HG03135 (cell line): ENCODE data around the gene ZPBP2.

ENCODE experiments used
- ATAC-seq: cut with Tn5 transposase; IDR thresholded peaks from one replicate; pipeline ENCODE4 v1.9.1; 2021; ENCODE audit warnings: mild to moderate bottlenecking, moderate library complexity; ENCODE audit not compliant: unreplicated experiment

The ZPBP2 gene

DNA sequence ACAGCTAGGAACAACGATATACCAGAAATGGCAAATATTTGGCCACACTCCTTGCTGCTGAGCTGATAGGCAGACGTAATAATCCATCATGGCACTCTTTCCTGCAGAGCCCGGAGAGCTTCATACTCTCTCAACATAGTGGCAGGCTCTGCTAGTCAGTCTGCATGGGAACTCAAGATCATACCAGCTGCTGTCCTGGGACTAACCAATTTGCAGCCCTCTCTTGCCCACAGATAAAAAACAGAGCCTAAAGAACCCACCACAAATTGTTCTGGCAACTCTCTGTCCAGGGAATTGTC is 36.9 kb downstream of the ZPBP2 start:
- ATAC-seq = no peak

DNA sequence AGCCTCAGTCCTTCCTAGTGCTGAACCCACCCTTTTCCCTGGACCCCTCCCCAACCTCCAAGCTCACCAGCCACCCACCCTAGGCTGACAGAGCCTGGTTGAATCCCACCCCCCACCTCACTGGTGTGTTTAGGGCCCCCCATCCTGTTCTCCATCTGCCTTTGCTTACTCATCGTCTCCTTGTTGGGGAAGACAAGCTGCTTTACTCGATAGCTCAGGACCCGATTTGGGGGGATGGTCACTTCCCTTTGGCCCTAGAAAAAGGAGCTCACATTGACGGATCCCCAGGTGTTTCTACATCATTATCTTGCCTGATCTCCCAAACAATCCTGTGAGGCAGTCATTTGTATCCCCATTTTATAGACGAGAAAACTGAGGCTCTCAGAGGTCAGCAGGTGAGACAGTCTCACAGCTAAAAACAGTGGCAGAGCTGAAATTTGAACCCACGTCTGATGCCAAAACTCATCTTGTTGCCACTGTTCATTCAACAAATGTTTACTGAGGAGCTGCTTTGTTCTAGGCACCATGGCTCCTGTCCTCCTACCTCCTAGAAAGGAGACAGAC is 40.9 kb downstream of the ZPBP2 start:
- ATAC-seq = no peak

DNA sequence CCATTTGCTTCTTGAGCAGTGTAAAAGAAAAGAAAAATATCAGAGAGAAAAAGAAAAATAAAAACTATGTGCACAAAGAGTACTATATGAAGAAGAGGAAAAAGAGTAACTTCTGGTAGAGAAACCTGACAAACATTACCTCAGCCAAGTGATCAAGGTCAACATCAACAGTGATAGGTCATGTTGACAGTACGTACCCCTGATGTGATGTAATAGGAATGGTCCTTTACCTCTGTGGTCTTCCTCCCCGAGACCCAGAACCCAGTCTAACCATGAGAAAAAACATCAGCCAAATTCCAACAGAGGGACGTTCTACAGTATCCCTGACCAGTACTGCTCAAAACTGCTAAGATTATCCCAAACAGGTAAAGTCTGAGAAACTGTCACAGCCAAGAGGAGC is 46.0 kb downstream of the ZPBP2 start:
- ATAC-seq = no peak

DNA sequence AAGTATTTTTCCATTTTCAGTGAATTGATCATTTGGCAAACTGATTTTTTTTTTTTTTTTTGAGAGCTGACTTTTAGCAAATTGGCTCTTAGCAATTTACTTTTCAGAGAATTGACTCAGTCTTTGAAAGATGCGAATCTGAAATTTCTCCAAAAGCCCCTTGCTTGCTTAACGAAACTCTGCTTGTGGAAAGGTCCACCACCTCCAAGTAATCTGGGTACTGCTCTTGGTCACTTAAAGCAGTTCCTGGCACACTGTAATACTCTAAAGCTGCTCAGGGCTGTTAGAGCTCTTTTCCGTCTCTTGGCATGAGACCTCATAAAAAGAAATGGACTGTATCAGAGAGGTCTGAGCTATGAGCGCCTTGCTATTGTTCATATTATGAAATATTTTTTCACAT is 47.6 kb downstream of the ZPBP2 start:
- ATAC-seq = no peak

DNA sequence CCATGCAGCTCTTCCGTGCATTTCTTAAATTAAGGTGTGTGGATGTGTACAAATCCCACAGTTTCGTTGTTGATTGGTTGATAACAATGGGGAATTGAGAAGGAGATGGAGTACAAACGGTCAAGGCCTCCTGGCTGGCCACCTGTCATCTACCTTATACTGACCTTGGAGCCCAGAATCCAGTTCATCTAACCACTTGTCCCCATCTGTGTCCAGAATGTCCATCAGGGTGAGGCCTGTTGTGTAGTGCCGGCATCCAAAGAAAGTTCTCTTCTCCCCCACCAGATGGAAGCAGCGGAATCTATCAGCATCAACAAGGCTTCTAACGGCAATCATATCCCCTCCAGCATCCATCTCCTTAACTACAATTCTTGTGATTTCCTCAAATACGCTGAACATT is 48.9 kb downstream of the ZPBP2 start:
- ATAC-seq = no peak

DNA sequence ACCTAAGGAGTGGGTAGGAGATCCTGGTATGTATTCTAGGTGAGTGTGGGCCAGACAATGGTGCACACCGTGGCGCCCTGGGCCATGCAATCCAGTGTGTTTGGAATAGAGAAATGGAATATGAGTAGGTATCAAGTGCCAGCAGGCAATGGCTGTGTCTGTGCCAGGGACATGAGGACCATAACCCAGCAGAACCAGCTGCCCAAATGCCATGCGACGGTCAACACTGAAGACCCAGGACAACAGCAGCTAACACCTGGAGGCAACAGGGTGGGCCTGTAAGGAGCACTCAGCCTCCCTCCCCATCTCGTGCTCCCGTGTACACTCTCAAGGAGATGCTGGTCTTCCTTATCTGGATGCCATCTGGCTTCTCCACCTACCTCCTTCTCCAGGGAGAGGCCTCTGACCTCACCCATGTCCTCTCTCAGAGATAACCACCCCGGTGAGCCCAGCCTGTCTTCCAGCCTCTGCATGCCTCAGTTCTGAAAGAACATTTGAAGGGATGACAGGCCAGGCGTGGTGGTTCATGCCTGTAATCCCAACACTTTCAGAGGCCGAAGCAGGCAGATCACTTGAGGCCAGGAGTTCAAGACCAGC is 51.2 kb downstream of the ZPBP2 start:
- ATAC-seq = no peak

DNA sequence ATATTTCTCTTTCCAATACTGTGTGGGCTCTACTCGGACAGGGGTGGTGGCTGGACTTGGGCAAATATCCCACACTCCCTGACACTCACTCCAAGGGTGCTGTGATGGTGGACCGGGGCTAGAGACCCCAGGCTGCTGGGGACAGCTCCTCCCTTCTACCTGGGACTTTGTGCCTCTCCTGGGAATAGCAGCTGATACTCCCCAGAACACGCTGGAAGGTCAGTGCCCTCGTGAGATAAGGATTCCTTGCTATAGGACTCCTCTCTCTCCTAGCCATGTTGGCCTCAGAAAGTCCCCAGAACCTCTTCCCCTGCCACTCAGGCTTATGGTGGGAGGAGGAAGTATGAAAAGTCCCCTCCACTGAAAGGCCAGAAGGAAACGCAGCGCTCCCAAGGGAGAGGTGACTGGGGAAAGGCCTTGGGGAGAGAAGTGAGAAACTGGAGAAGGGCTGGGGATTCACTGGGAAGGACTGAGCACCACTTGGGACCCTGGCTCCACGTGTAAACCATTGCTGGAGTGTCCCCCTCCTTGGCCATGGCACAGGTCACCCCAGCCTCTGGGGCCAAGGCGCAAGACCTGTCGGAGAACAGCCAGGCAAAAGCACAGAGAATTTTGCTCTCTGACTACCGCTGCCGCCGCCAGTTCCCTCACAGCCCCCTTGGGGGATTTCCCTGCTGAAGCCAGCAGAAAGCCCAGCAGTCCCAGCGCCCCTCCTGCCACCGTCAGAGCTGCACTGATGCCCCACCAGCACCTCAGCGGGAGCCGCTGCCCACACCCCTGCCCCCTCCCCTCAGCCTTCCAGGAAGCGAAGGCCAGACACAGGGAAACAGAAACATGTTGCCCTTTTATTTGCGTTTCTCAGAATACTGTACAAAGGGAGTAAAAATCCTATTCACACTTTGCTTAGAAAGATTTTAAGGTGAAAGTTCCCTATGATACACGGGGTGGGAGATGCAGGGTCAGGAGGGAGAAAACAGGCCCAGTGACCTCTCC is 52.5 kb downstream of the ZPBP2 start:
- no peak for ATAC-seq

DNA sequence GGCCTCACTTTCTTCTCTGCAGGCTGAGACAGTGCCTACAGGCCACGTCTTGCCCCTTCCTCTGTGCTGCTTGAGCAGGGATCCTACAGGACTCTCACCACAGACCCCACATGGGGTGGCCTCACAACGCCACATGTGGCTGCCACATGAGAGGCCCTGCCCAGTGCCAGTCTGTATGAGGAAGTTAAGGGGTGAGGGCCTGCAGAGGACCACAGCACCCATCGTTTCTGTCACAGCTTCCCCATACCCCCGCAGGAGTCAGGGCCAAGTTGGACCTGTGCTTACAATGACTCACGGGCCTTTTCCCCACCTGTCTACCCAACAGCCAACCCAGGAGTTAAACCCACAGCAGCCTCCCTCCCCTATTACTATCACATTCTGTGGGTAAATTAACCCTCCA is 53.3 kb downstream of the ZPBP2 start:
- no peak for ATAC-seq

DNA sequence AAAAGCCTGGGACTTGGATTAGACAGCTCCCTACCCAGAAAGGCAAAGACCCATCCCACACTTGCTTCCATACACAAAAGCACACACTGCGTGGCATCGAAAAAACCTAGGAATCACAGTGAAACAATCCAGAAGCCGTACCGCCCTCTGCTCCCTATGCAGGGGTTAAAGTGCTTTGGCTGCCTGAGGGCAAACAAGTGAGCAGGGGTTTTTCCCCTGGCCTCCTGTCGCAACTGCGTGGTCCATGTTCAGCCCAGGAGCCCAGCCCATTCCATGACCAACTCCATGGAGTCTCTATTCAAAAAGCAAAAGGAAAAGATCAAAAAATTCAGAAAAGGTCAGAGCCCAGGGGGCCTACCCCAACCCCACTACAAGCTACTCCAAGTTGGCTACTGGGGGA is 54.0 kb downstream of the ZPBP2 start:
- no peak for ATAC-seq

DNA sequence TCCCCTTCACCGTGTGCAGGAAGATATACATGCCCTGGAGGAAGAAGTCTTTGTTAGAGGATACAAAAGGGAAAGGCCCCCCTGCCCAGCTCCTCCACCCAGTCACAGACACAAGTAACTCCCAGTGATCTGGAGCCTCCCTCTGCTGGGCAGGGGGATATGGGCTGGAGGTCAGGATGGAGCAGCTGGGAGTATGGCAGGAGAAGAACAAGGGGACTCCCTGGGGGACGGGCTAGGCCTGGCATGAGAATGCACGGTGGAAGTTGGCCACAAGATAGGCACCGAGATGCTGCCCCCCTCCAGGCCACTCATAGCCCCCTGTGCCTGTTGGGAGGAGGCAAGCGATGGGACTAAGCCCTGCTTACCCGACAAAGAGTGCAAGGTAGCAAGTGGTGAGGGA is 55.2 kb downstream of the ZPBP2 start:
- ATAC-seq = no peak

DNA sequence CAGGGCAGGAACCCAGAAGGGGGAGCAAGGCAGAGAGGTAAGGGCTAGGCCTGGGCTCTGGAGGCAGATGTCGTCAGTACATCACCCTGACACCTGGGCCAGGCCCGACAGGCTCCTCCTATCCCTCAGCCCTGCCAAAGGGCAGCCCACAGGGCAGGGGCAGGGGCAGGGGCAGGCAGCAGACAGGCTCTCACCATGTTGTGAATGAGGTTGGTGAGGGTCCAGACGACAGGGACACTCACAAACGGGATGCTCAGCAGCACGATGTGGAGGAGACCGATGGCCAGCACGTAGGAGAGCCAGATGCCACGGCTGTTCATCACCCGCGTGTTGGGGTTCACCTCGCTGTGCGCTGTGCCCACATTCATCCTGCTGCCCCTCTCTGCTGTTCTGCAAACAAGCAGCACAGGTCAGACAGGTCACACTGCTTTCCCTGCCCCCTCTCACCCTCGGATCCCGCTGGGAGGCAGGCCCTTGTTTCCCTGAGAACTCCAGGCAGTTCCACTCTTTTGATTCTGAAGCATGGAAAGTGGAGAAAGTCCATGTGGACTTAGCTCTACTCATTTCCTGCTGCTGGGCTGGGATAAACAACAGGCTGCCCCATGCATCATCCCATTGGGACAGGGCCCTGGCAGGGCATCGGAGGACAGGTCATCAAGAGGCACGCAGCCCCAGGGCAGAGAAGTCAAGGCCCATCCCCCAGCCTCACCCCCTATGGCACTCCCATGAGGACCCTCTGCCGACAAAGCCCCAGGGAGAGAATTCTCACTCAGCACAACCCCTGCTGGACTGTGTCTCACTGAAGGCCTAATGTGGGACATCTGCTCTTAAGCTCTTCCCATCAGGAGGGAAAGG is 56.1 kb downstream of the ZPBP2 start:
- ATAC-seq = no peak

DNA sequence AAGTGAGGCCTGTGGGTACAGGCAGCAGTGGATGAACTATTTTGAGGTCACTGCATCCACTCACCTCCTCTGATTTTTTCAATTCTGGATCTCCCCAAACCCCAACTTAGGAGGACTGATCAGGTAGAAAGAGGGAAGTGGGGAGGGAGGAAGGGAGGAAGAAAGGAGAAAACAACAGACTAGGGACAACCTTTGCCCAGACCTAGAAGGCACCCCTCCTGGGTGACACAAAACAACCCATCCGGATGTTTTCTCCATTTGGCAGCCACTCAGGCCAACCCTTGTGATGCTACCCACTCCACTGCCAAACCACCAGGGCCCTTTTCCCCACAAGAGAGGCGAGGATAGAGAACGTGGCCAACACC is 56.7 kb downstream of the ZPBP2 start:
- no peak for ATAC-seq

DNA sequence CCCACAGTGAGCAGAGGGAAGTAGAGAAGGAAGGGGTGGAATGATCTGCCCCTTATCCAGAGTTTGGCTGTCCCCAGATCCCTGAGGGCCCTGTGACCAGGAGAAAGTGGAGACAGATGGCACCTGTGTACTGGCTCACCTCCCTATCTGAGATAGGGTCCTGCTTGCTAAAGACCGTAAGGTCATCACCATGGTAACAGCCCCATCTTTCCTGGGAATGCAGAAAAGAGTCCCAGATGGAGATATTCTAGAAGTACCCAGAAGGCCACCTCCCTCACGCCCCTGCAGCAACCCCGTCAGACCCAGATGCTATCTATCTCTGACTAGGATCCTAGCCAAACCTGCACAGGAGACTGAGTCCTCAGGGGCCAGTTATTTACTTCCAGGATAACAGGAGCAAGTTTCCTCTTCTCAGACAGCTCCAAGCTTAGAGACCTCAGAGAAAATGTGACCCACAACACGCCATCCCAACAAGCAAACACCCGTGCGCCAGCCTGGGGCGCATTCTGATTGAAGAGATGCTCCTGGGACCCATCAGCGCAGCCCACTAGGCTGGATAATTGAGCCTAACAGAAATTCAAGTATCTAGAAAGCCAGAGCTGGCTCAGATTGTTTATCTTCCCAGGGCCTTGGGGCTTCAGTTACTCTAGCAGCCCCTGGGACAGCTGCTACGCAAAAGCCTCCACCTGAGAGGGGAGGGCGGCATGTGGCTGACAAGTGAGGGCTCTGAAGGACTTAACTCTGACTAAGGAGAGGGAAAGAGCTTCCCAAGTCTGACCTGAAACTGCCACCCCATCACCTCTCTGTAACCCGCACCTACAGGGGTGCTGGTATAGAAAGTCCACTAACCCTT is 57.5 kb downstream of the ZPBP2 start:
- ATAC-seq = no peak

DNA sequence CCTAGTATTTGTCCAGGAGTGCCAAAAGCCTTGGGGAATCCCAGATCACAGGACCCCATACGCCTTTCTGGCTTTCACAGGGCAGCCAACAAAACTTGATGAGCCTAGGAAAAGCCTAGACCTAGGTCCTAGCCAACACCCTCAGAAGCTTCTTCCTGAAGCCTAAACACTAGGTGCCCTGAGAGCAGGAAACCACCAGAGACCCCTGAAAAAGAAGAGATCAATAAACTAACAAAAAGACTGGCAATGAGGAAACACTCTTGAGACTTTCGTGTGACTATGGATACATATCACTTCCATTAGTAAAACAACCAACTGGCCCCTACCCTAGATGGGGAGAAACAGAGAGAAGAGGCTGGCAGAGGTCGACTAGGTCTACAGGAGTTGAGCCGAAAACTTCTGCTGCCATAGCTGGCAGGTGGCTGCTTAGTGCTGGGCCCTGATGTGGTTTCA is 58.2 kb downstream of the ZPBP2 start:
- ATAC-seq = no peak

DNA sequence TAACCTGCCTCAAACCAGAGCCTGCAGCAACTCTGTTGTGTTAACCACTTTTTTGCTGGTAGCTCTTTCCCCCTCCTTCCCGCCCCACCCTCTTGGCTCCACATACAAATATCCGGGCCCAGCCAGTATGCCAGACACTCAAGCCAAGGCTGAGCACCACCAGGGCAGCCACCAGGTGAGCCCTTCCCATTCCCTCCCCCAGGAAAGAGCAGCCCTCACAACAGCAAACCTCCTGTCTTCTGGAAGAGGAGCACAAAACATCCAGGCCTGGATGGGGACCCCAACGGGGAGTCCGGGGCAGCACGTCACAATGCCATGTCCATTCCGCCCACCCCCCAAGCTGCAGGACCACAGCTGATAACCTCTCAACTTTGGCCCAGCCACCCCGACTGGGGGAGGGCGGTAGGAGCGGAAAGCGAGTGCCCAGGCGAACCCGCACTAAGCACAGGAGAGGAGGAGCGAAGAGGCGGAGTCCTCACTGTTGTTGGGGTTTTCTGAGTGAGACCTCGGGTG is 58.6 kb downstream of the ZPBP2 start:
- peak; percentile 22 for ATAC-seq
